NCI-H82 treated with DMSO at 0.1 percent for 48 hours (cell line): Measurements from ENCODE around the gene CYP4F2.
"Not testable (repeated sequence)": the region's sequence is repeated elsewhere in the genome, so short reads cannot be mapped to it uniquely, and the experiment has no call there.

Experiments
- DNase-seq: peaks from one replicate; lab custom pipeline; 2025; ENCODE audit not compliant: unreplicated experiment; lab: John Stamatoyannopoulos, UW

CYP4F2 gene, protein sequence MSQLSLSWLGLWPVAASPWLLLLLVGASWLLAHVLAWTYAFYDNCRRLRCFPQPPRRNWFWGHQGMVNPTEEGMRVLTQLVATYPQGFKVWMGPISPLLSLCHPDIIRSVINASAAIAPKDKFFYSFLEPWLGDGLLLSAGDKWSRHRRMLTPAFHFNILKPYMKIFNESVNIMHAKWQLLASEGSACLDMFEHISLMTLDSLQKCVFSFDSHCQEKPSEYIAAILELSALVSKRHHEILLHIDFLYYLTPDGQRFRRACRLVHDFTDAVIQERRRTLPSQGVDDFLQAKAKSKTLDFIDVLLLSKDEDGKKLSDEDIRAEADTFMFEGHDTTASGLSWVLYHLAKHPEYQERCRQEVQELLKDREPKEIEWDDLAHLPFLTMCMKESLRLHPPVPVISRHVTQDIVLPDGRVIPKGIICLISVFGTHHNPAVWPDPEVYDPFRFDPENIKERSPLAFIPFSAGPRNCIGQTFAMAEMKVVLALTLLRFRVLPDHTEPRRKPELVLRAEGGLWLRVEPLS

DNA sequence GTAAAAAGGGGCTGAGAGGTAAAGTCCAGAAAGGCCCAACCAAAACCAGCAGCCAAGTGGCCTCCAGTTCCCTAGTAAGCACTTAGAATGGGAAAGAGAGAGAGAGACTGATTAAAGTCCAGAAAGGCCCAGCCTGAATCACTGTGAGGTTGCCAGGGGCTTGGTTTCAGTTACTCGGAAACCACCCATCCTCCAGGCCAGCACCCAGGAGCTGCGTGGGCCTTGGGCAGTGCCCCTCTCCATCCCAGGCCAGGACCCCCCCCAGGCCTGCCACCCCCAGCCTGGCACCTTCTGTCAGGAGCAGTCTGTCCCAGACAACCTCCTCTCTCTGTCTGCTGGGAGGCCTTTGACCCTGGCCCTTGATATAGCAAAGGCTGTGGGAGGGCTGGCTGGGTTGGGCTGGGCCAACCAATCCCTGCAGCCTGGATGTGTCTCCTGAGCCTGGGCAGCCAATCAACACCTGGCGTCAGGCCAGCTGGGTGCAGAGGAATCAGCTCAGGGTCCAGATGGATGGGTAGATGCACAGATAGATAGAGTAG is at the start of gene CYP4F2:
CYP4F2 (minus strand) TSS at position 337 of the 539 bp plus-strand sequence. CDS start 463 bp downstream, outside the sequence.
- DNase-seq: no peak

DNA sequence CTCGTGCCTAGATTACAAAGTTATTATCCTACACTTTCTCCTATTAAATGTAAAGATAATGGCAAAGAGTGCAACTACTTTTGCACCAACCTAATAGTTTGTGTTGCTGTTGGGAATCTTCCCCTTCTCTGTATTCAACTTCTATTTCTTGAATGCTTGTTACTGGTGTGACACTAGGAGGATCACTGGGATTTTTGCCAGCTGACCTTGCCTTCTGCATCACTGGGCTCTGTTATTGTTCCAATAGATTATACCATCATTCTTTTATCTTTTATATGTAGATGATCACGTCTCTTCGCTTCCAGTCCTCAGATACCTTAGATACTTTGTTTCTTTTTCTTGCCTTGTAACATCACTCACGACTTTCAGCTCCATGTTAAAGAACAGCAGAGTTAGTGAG is 47.4 kb upstream of the CYP4F2 start:
- no peak for DNase-seq

DNA sequence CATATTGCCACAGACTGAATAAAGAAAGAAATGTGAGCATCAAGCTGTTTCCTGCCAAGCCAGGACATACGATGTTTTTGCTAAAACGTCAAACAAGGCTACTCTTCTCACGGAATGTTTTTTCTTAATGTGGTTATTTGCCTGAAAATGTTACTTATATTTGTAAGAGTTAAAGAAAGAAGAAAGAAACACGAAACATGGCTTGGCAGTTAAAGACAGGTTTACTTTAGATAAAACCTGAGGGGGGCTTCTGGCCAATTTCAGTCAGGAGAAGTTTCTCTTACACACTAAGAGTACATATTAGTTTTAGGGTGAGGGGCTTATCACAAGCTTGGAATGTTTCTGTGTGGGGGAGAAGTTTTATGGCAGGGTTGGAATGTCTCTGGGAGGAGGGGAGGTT is 46.5 kb upstream of the CYP4F2 start:
- DNase-seq: no peak

DNA sequence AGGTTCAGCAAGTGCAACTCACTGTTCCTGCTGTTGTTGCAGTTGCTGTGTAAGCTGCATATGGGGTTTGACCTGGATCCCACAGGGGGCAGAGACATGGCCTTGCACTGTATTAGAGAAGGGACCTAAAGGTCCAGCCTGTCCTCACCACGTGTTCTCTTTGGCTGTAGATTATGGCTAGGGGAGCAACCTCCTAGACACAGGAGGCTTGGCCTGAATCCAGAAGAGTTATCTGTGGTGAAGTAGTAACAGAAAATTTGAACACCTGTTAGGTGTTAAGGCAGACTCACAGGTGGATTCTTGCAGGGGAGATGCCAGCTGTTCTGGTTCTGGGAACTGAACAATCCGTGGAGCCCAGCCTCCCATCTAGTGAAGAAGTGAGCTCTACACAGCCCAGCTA is 39.9 kb upstream of the CYP4F2 start:
- DNase-seq: no peak

DNA sequence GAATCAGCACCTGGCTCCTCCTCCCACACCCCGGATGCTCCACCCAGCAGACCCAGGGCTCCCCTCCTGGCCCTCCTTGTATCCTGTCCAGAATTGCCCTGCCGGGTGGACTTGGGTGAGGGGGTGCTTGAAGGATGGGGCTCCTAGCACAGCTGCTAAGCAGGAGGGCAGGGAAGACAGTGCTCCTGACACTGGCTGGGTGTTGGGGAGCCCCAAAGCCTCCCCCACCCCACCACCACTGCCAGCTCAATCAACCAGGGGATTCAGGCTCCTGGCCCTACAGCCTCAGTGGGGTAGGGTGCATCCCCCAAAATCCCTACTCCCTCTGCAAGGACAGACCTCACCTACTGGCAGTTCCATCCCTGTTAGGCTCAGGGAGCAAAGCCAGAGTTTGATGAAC is 39.1 kb upstream of the CYP4F2 start:
- DNase-seq: no peak

DNA sequence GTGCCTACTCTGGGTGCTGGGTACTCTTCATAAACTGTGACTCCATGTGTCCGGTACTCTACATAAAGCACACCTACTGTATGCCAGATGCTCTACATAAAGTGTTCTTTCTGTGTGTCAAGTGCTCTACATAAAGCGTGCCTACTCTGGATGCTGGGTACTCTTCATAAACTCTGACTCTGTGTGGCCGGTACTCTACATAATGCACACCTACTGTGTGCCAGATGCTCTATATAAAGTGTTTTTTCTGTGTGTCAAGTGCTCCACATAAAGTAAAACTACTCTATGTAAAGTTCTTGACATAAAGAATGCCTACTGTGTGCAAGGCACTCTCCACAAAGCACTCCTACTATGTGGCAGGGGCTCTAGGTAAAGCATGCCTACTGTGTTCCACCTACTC is 38.3 kb upstream of the CYP4F2 start:
- no peak for DNase-seq

DNA sequence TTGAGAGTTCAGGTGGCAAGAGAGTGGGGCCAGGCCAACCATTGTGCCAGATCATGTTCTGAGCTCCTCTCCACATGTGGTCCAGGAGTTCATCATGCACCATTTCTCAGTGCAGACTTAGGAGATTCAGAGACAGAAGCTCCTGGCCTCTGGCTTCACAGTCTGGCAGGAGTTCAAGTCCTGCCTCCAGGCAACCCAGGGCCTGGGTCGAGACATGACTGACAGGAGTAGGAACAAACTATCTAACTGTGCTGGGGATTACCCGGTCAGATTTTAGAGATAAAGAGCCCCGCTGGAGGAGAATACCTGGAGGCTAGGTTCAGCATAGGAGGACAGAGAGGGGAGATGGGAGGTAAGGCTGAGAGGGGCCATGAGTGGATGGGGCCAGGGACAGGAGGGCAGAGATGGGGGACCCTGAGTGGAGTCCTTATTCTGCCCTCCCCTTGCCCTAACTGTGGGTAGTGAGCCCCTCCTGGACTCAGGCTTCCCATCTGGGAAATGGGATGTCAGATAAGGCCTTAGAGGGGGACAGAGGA is 37.4 kb upstream of the CYP4F2 start:
- DNase-seq: no peak

DNA sequence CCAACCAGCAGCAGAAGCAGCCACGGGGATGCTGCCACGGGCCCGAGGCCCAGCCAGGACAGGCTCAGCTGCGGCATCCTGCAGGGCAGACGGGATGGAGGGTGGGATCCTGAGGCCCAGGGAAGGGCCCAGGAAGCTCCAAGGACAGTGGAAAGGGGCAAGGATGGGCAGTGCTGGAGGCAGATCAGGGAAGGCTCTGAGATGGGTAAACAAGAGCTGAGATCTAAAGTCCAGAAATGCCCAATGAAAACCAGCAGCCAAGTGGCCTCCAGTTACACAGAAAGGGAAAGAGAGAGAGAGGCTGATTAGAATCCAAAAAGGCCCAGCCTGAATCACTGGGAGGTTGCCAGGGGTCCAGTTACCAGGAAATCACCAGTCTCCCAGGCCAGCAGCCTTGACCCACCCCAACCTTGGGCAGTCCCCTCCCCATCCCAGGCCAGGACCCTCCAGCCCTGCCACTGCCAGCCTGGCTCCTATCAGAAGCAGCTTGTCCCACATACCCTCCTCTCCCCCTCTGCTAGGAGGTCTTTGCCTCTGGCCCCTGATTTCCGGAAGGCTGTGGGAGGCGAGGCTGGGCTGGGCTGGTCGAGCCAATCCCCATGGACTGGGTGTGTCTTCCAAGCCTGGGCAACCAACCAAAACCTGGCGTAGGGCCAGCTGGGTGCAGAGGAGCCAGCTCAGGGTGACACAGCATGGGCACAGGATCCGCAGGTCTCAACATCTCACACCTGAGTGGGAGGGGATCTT is 36.6 kb upstream of the CYP4F2 start, which contains the start of gene CYP4F11:
CYP4F11 (minus strand) TSS at position 198 of the 747 bp plus-strand sequence; CDS start at position 77, 121 bp downstream.
- DNase-seq: no peak

DNA sequence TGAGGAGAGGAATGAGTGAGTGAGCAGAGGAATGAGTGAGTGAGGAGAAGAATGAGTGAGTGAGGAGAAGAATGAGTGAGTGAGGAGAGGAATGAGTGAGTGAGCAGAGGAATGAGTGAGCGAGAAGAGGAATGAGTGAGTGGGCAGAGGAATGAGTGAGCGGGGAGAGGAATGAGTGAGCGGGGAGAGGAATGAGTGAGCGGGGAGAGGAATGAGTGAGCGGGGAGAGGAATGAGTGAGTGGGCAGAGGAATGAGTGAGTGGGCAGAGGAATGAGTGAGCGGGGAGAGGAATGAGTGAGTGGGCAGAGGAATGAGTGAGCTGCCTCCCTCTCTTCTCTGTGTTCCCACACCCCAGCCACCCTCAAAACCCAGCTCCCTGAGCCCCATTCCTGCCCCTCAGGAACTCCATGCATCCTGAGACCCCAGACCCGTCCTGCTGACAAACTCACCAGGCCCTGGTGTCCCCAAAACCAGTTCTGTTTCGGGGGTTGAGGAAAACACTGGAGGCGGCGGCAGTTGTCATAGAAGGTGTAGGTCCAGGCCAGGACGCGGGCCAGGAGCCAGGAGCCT is 36.0 kb upstream of the CYP4F2 start:
- not testable (repeated sequence) for DNase-seq

DNA sequence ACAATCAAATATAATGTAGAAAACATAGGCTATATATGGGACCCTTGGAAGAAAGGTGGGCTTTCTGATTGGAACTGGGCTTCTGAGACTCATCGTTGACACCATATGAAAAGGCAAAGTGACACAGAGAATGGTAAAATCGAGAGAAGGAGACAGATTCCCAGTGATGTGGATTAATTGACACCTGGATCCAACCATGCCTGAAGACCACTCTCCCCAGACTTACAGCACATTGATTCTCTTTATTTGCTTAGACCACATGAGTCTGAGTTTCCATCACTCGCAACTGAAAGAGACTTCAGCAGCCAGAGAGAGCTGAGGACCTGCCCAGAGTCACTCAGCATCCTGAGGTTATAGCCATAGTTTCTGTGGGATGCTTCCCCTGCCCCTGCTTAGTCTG is 30.4 kb upstream of the CYP4F2 start:
- no peak for DNase-seq

DNA sequence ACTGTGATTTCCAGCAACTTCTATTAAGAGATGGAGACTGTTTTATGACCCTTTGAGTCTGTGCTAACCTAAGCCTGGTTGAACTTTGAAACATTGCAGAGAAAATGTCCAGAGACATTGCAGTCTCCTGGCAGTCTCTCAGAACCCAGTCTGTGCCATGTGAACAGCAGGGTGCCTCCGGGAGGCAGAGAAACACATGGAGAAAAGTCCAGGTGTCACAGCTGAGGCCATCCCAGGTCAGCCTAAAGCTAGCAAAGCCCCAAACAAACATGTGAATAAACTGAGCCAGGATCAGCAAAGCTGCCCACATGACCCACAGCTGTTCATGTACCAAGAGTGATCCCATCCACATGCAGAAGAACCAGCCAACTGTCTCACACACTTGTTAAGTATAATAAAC is 28.6 kb upstream of the CYP4F2 start:
- DNase-seq: no peak

DNA sequence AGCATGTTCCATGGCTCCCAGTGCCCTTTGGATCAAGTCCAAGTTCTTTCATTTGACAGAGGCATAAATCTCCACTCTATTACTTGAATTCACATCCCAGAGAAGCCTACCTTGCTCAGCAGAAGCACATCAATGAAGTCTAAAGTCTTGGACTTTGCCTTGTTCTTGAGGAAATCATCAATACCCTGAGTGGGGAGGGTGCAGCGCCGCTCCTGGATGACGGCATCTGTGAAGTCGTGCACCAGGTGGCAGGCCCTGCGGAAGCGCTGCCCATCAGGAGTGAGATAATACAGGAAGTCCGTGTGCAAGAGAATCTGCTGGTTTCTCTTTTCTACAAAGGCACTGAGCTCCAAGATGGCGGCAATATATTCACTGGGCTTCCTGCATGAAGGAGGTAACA is 25.8 kb upstream of the CYP4F2 start:
- no peak for DNase-seq

DNA sequence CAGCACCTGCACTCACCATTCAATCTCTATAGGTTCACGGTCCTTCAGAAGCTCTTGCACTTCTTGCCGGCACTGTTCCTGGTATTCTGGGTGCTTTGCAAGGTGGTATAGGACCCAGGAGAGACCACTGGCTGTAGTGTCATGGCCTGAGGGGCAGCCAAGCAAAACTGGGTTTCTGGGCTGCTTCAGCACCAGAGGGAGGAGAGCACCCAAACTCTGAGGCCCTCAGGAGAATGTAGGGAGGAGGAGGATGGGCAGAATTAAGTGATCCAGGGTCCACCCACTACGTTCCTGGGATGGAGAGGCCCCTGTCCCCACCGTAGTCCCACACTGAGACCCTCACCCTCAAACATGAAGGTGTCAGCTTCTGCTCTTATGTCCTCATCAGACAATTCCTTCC is 24.1 kb upstream of the CYP4F2 start:
- no peak for DNase-seq

DNA sequence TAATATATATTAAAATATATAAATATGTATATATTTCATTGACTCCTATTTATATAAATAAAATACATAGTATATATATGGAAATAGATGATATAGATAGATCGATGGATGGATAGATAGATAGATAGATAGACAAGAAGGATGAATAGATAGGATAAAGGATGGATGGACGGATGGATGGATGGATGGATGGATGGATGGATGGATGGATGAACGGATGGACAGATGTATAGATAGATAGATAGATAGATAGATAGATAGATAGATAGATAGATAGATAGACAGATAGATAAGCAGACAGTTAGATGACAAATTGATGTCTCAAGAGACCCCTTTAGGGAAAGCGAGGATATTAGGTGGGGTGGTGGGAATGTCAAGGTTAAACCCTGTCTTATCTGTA is 21.4 kb upstream of the CYP4F2 start:
- no peak for DNase-seq

DNA sequence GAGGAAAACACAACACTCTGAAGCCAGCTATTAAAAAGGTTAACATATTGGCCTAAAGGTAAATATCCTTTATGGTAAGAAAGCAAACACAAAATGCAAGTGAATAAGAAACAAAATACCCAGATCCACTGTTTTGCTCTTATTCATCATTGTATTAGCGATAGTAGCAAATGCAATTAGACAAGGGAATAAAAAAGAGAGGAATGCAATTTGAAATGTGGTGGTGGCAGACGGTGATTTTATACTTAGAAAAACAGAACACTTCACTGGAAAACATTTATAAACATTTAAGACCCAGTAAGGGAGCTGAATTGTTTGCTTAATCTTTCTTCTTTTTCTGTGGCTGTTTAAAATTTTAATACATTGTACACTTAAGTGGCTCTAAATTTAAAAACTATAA is 17.2 kb upstream of the CYP4F2 start:
- no peak for DNase-seq

DNA sequence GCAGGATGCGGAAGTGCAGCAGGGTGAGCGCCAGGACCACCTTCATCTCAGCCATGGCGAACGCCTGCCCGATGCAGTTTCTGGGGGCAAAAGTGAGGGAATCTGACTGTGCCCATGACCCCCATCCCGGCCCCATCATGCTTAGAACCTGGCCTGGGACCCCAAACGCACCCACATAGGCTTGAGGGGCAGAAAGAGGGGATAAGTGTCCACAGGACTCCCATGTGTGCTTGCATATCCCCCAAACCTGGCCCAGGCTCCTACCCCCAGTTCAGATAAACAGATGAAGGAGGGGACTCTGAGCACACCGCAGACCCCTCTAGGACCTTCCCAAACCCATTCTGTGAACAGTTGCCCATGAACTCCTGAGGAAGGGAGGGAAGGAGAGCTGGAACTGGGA is 16.0 kb upstream of the CYP4F2 start:
- no peak for DNase-seq

DNA sequence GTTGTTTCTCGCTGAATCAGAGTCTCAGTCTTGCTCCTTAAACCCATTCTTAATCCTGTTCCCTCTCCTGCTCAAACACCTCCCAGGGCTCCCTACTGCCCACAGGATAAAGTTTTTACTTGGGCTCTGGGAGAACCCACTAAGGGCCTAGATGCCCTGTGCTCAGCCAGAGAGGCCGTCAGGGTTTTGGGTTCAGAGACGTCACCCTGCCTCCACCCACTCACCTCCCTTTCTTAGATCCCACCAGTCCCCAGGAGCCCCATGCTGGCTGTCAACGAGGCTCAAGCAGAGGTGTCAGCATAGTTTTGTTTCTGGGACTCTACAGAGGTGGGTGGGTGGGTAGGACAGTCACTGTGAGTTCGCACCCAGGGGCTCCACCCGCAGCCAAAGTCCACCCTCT is 15.5 kb upstream of the CYP4F2 start:
- DNase-seq: no peak

DNA sequence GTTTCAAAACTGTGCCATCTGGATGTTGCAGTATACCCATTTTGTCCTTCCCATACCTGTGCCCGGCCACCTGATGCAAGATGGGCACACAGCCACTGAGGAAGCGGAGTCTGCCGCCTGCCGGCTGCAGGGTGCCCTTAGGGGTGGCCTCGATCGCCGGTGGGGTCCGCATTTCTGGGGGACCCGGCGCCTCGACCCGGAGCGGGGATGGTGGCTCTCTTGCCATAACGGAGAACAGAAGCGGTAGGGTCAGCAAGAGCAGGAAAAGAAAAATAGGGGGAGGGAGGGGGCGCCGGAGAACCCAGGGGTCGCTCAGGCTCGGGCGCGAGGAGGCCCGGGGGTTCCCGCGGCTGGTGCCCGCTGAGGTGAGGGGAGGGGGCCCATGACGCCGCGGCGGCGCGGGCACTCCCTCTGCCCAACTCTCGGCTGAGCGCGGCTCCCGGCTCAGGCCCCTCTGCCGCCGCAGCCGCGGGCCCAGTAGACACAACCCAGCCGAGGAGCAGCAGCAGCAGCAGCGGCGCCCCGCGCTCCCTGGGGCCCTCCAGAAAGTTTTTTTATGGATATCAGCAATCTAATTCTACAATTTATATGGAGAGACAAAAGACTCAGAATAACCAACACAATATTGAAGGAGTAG is 13.8 kb upstream of the CYP4F2 start:
- no peak for DNase-seq

DNA sequence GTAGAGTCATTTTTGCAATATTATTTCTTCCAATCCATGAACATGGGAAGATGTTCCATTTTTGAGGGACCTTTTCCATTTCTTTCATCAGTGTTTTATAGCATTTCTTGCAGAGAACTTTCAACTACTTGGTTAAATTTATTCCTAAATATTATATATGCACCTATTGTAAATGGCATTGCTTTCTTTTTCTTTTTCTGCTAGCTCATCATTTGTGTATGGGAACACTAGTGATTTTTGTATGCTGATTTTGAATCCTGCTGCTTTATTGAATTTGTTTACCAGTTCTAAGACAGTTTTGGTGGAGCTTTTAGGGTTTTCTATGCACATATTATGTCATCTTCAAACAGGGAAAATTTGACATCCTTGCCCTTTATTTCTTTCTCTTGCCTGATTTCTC is 7.2 kb upstream of the CYP4F2 start:
- DNase-seq: no peak

DNA sequence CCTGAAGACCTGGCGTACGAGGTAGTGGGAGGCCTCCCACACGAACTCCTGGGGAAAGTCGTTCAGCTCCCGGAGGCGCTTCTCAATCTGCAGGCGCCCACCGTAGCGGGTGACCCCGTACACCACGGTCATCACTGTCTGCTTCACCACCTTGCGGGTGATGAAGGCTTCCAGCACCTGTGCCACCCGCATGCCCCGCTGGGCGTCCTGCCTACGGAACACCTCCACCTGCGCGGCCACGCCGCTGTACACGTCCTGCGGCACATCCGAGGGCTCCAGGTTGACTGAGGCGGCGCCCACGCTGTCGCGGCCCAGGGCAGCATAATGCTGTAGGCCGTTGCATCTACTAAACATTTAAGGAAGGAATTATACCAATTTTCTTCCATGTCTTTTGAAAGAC is 5.0 kb upstream of the CYP4F2 start:
- DNase-seq: not testable (repeated sequence)

DNA sequence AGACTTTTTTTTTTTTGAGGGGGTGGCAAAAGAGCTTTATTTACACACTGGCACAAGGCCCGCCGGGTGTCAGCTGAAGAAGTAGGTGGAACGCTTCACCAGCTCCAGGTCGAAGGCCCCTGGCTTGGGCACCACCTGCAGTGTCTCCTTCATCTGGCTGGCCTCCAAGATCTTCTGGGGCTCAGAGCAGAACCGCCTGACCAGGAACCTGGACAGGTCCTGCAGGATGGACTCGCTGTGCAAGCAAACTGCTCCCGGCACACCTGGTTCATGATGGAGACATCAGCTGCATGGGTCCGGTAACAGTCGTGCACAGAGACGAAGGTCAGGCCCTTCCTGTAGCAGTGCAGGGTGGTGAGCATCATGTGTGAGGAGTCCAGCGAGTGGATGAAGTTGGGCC is 4.4 kb upstream of the CYP4F2 start:
- no peak for DNase-seq
